ENCODE measurements around the gene FTH1.
"Not testable (repeated sequence)": the region's sequence is repeated elsewhere in the genome, so short reads cannot be mapped to it uniquely, and the experiment has no call there.

DNA sequence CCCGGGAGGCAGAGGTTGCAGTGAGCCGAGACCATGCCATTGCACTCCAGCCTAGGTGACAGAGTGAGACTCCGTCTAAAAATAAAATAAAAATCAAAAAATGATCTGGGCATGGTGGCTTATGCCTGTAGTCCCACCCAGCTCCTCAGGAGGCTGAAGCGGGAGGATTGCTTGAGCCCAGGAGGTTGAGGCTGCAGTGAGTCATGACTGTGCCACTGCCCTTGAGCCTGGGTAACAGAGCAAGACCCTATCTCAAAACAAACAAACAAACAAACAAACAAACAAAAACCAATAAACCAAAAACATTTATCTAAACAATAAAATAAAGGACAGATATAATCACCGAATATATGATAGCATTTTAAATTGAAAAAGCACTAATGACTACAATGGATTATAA lies 13.8 kb downstream of the FTH1 start:
- not testable (repeated sequence) for TF ChIP-seq SMC3 (IDR thresholded peaks at IDR 0.05; ENCODE audit: low read length); CTCF (CRISPR knock-in tag; IDR thresholded peaks at IDR 0.05); MAX (IDR thresholded peaks at IDR 0.05); RAD21 (CRISPR knock-in tag; IDR thresholded peaks at IDR 0.05); PTBP1 (IDR thresholded peaks at IDR 0.05; ENCODE audit: low read depth, low read length, poor library complexity, severe bottlenecking); NR2C2 (CRISPR knock-in tag; IDR thresholded peaks at IDR 0.05; ENCODE audit: borderline replicate concordance); SATB2 (CRISPR knock-in tag; IDR thresholded peaks at IDR 0.05)
- TF ChIP-seq, protein P1, sequence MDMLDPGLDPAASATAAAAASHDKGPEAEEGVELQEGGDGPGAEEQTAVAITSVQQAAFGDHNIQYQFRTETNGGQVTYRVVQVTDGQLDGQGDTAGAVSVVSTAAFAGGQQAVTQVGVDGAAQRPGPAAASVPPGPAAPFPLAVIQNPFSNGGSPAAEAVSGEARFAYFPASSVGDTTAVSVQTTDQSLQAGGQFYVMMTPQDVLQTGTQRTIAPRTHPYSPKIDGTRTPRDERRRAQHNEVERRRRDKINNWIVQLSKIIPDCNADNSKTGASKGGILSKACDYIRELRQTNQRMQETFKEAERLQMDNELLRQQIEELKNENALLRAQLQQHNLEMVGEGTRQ (IDR thresholded peaks at IDR 0.05; ENCODE audit: low read depth, low read length), result not testable (repeated sequence)
- TF ChIP-seq, protein P1 (CRISPR knock-in tag; IDR thresholded peaks at IDR 0.05; ENCODE audit: borderline replicate concordance), result not testable (repeated sequence)
- TF ChIP-seq, protein P2, sequence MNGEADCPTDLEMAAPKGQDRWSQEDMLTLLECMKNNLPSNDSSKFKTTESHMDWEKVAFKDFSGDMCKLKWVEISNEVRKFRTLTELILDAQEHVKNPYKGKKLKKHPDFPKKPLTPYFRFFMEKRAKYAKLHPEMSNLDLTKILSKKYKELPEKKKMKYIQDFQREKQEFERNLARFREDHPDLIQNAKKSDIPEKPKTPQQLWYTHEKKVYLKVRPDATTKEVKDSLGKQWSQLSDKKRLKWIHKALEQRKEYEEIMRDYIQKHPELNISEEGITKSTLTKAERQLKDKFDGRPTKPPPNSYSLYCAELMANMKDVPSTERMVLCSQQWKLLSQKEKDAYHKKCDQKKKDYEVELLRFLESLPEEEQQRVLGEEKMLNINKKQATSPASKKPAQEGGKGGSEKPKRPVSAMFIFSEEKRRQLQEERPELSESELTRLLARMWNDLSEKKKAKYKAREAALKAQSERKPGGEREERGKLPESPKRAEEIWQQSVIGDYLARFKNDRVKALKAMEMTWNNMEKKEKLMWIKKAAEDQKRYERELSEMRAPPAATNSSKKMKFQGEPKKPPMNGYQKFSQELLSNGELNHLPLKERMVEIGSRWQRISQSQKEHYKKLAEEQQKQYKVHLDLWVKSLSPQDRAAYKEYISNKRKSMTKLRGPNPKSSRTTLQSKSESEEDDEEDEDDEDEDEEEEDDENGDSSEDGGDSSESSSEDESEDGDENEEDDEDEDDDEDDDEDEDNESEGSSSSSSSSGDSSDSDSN (CRISPR knock-in tag; IDR thresholded peaks at IDR 0.05), result not testable (repeated sequence)

Data from HepG2 (cell line).